GM21390 (cell line): Measurements from ENCODE around the gene UST.

Source experiments
- ATAC-seq: cut with Tn5 transposase; IDR thresholded peaks from one replicate; pipeline ENCODE4 v1.9.1; 2021; ENCODE audit not compliant: unreplicated experiment

Gene UST

GRCh38 chr6:148746363-148747144 lies at the start of gene UST:
Gene UST, plus strand, starts transcription at chr6:148747030. Its CDS starts 401 bp downstream, at chr6:148747431.
- no peak for ATAC-seq

- no peak for ATAC-seq
These were observed 48.9 kb upstream of the UST start for GRCh38 chr6:148697895-148698440.

DNA sequence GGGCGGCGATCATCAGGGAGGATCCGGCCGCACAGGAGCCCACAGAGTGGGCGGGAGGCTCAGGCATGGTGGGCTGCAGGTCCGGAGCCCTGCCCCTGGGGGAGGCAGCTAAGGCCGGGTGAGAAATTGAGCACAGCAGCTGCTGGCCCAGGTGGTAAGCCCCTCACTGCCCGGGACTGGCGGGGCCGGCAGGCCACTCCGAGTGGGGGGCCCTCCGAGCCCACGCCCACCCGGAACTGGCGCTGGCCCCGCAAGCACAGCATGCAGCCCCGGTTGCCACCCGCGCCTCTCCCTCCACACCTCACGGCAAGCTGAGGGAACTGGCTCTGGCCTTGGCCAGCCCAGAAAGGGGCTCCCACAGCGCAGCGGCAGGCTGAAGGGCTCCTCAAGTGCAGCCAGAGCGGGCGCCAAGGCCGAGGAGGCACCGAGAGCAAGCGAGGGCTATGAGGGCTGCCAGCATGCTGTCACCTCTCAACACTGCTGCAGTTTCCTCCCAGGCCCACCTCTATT lies 48.1 kb upstream of the UST start:
- no peak for ATAC-seq

GRCh38 chr6:148700047-148700715 lies 46.6 kb upstream of the UST start:
- ATAC-seq: no peak

DNA sequence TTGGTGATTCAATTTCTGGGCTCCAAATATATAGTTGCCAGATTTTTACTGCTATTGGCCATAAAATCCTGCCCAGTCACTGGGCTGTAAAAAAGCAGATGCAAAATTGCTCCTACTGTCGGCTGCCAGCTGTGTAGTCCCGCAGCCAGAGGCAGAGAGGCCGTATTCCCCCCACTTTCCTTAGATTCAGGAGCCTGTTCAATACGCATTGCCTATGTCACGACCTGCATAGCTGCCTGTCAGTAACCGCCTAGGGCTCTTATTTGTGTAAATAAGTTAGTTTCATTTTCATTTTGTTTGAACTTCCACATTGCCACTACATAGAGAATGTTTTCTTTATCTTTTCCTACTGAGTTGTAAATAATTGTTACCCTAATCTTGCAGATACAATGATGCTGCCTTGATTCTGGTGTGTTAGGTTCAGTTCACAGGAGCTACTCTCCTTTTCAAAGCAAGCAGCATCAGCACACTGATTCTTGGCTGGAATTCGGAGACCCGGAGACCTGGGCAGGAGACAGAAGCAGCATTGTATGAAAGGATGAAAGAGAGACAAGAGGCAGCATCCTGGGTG lies 46.0 kb upstream of the UST start:
- peak; percentile 90 for ATAC-seq

DNA sequence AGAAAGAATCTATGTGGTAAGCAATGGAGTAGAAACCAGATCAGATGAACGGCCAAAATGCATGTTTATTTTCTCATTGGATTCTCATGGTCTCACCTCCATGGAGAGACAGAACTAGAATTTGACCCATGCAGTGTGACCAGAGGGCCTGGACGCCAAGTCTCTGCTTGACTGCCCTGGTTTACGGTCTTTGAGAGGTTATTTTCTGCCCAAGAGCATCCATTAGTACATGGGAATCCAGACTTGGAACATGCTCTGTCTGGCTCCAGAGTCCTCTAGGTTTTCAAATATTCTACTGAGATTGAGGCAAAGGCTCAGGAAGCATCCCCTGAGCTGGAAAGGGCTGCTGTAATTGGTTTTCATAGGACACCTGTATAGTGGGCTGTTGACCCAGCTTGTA lies 45.5 kb upstream of the UST start:
- ATAC-seq: no peak

- ATAC-seq: no peak
These were observed 42.9 kb upstream of the UST start for GRCh38 chr6:148703900-148704299.

DNA sequence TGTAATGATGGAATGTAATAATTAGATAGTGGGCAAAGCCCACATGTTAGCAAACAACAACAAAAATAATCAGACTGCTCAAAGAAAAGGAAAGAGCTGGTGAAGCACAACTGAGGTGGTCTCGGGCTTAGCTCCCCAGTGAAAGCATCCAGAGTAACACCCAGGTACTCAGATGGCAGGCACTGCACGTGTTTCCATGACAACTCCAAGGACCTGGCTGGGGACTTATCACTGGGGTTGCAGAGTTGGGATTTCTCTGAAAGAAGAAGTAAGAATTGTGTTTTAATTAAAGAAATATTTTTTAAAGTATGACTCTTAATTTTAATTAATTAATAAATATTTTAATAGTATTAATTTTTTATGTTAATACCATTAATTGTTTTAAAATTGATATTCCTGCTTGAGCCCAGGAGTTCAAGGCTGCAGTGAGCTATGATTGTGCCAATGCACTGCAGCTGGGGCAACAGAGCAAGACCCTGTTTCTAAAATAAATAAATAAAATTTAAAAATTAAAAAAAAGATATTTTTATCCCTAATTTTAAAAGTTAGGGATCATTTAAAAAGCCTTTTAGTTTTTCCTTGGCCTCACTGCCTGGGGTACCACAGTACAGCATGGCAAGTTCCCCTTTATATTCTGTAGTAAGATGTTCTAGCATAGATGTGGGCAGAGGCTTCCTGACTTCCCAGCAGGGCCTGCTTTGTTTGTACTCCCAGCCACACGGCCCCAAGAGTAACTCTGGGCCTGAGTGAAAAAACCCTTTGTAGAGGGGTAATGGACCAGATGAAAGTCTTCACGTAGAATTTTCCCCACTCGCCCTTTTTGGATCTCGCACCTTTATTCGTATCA lies 42.2 kb upstream of the UST start:
- no peak for ATAC-seq

GRCh38 chr6:148708707-148709106 lies 38.1 kb upstream of the UST start:
- ATAC-seq: no peak

GRCh38 chr6:148709577-148709976 lies 37.3 kb upstream of the UST start:
- no peak for ATAC-seq

- ATAC-seq: no peak
These were observed 34.8 kb upstream of the UST start for GRCh38 chr6:148711833-148712654.

DNA sequence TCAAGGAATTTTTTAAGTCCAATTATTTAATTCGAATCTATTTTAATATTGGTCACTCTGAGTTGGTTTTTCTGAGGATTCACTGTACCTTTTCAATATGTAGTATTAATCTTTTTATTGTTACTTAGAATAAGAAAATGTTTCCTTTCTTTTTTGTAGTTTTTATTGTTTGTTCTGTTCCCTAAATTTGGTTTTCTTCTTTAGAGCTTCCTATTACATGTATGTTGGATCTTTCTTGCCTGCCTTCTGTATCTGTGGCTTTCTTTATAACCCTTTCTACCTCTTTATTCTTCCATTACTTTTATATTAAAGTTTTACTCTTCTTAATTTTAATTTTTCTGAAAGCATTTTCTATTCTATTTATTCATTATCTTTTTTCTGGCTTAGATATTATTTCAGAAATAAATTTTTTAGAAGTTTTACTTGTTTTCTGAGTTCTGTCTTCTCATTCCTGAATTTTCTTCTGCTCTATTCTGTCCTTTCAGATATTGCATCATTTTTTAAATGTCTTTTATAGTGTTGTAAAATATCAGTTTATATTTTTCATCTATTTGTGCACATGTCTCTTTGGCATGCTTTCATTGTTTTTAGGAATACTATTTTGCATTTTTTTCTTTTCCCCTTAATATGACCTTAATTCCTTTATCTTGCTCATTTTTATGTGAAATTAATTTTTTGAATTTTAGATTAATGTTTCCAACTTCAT lies 33.6 kb upstream of the UST start:
- no peak for ATAC-seq

DNA sequence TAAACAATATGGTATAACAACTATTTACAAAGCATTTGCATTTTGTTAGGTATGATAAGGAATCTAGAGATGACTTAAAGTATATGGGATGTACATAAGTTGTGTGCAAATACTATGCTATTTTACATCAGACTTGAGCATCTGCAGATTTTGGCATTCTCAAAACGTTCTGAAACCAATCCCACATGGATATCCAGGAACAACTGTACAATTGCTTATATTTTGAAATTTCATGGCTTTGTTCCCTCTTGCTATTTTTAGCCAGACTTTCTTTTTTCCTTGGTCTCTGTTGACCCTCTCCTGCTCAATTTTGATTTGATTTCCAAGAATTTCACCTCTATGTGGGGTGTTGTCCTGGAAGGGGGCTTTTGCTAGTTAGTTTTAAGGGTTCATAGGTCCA lies 32.9 kb upstream of the UST start:
- ATAC-seq: no peak

GRCh38 chr6:148716811-148717210 lies 30.0 kb upstream of the UST start:
- ATAC-seq: no peak

- no peak for ATAC-seq
These were observed 26.4 kb upstream of the UST start for GRCh38 chr6:148720406-148720805.

GRCh38 chr6:148720897-148721296 lies 25.9 kb upstream of the UST start:
- ATAC-seq: no peak

- no peak for ATAC-seq
These were observed 23.3 kb upstream of the UST start for GRCh38 chr6:148723484-148723883.

DNA sequence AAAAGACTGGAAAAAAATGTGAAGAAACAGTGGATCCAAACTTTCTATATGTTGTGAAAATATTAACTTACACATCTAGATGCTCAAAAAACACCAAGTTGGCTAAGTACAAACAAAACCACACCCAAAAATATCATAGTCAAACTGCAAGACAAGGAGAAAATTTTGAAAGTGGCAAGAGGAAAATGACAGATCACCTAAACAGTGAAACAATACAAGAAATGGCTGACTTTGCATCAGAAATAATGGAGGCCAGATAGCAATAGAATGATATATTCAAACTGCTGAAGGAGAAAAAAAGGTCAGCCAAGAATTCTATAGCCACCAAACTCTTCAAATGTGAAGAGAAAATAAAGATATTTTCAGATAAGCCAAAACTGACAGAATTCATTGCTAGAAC lies 22.4 kb upstream of the UST start:
- ATAC-seq: no peak

GRCh38 chr6:148727104-148727503 lies 19.7 kb upstream of the UST start:
- no peak for ATAC-seq
